ENCODE measurements around the gene PRCD. TPM values are rescaled to one million over a fixed set of nuclear protein-coding genes. Genes with fewer than 3 reads are reported as not detected.

The PRCD gene
- total and polyA plus RNA-seq, 2 donors (not counting 1 experiment from before 2014, with no cell fraction given), result 18.0 to 30.6 TPM

GRCh38 chr17:76593384-76593826 is 53.6 kb downstream of the PRCD start:
- intact Hi-C loops (cut with micrococcal nuclease), result no loop called here
- peaks cover 39% of the 10 kb centered on the region for H3K27me3 Mint-ChIP-seq
- no peak overlapping the region for H3K4me3 Mint-ChIP-seq
- CTCF ChIA-PET, result interaction anchor here (0.8 to 1.5 kb wide), 3 partner anchors 30 to 47 kb away, joined by 3 to 4 read pairs (median 3); no protein-coding TSS in a partner anchor
- H3K27ac Mint-ChIP-seq, result no peak overlapping the region
- no peak overlapping the region for H3K27ac ChIP-seq (ENCODE audit: low read length in 2 of 2)
- TF ChIP-seq CTCF (IDR thresholded peaks at IDR 0.05) (no peak), EZH2 (IDR thresholded peaks at IDR 0.05; ENCODE audit: borderline replicate concordance, insufficient read depth, low read depth, low read length, poor library complexity, severe bottlenecking) (no peak)
- H3K4me1 ChIP-seq (ENCODE audit: control insufficient read depth in 2 of 2, insufficient read depth in 2 of 2, low read length in 2 of 2), result no peaks in the 10 kb centered on the region
- no peaks in the 10 kb centered on the region for H3K9me3 ChIP-seq (ENCODE audit: control extremely low read depth in 1 of 3, control insufficient read depth in 2 of 3, insufficient read depth in 1 of 3, low read length in 2 of 3)
- no peaks in the 10 kb centered on the region for H4K20me1 ChIP-seq (ENCODE audit: control insufficient read depth, insufficient read depth, low read length, poor library complexity, severe bottlenecking)
- DNase-seq (no peak), ATAC-seq (ENCODE audit: low read depth) (no peak)
- no peak overlapping the region for H3K9ac ChIP-seq (ENCODE audit: low read length)
- H3K36me3 ChIP-seq (replicated peaks in 1 of 2; ENCODE audit: control extremely low read depth in 1 of 2, control insufficient read depth in 1 of 2, extremely low read depth in 1 of 2, insufficient read depth in 2 of 2, low read length in 1 of 2), result no peaks in the 10 kb centered on the region
- H3K4me1 Mint-ChIP-seq, result no peaks in the 10 kb centered on the region
- peaks cover 0 to 5% (median 3%) of the 10 kb centered on the region in 4 experiments for H3K27me3 ChIP-seq (replicated peaks in 1 of 4; ENCODE audit: control extremely low read depth in 1 of 4, control insufficient read depth in 3 of 4, insufficient read depth in 4 of 4, low read length in 3 of 4)
- WGBS (ENCODE audit: insufficient coverage), result 93% methylated on average over 6 of the region's 8 CpGs
- POLR2A ChIA-PET, result no interaction called here
- no peaks in the 10 kb centered on the region for H3K79me2 ChIP-seq (ENCODE audit: control insufficient read depth, insufficient read depth, low read length)
- H3K9me3 Mint-ChIP-seq (ENCODE audit: insufficient read depth), result no peaks in the 10 kb centered on the region
- no peak overlapping the region for H3K4me3 ChIP-seq (ENCODE audit: control extremely low read depth in 1 of 5, extremely low read depth in 1 of 5, insufficient read depth in 1 of 5, low read depth in 2 of 5, low read length in 4 of 5)
- H2AFZ ChIP-seq (ENCODE audit: insufficient read depth, low read depth, low read length, poor library complexity, severe bottlenecking), result no peak overlapping the region
- H3K4me2 ChIP-seq (replicated peaks; ENCODE audit: low read depth, low read length, poor library complexity, severe bottlenecking), result no peak overlapping the region

GRCh38 chr17:76593959-76594358 is 54.1 kb downstream of the PRCD start:
- ChIA-PET POLR2A (no interaction called here), CTCF (interaction anchor here (0.6 to 1.5 kb wide), 5 partner anchors 18 to 47 kb away, joined by 3 to 4 read pairs (median 3); no protein-coding TSS in a partner anchor)
- Mint-ChIP-seq H3K27ac (no peak overlapping the region), H3K27me3 (peaks cover 40% of the 10 kb centered on the region), H3K9me3 (ENCODE audit: insufficient read depth) (no peaks in the 10 kb centered on the region), H3K4me1 (no peaks in the 10 kb centered on the region), H3K4me3 (no peak overlapping the region)
- H3K36me3 ChIP-seq (replicated peaks in 1 of 2; ENCODE audit: control extremely low read depth in 1 of 2, control insufficient read depth in 1 of 2, extremely low read depth in 1 of 2, insufficient read depth in 2 of 2, low read length in 1 of 2), result no peaks in the 10 kb centered on the region
- no peak for TF ChIP-seq EZH2 (IDR thresholded peaks at IDR 0.05; ENCODE audit: borderline replicate concordance, insufficient read depth, low read depth, low read length, poor library complexity, severe bottlenecking)
- TF ChIP-seq CTCF (IDR thresholded peaks at IDR 0.05), result no peak
- H3K4me1 ChIP-seq (ENCODE audit: control insufficient read depth in 2 of 2, insufficient read depth in 2 of 2, low read length in 2 of 2), result no peaks in the 10 kb centered on the region
- H3K27ac ChIP-seq (ENCODE audit: low read length in 2 of 2), result no peak overlapping the region
- no peak overlapping the region for H3K4me2 ChIP-seq (replicated peaks; ENCODE audit: low read depth, low read length, poor library complexity, severe bottlenecking)
- no peak for DNase-seq
- no peak overlapping the region for H2AFZ ChIP-seq (ENCODE audit: insufficient read depth, low read depth, low read length, poor library complexity, severe bottlenecking)
- H3K9ac ChIP-seq (ENCODE audit: low read length), result no peak overlapping the region
- no peaks in the 10 kb centered on the region for H3K9me3 ChIP-seq (ENCODE audit: control extremely low read depth in 1 of 3, control insufficient read depth in 2 of 3, insufficient read depth in 1 of 3, low read length in 2 of 3)
- no peaks in the 10 kb centered on the region for H3K79me2 ChIP-seq (ENCODE audit: control insufficient read depth, insufficient read depth, low read length)
- no peak overlapping the region for H3K4me3 ChIP-seq (ENCODE audit: control extremely low read depth in 1 of 5, extremely low read depth in 1 of 5, insufficient read depth in 1 of 5, low read depth in 2 of 5, low read length in 4 of 5)
- no peaks in the 10 kb centered on the region for H4K20me1 ChIP-seq (ENCODE audit: control insufficient read depth, insufficient read depth, low read length, poor library complexity, severe bottlenecking)
- peaks cover 0 to 2% (median 0%) of the 10 kb centered on the region in 4 experiments for H3K27me3 ChIP-seq (replicated peaks in 1 of 4; ENCODE audit: control extremely low read depth in 1 of 4, control insufficient read depth in 3 of 4, insufficient read depth in 4 of 4, low read length in 3 of 4)
- ATAC-seq (ENCODE audit: low read depth), result no peak
- WGBS (ENCODE audit: insufficient coverage), result 85% methylated on average over 4 of the region's 4 CpGs
- intact Hi-C loops (cut with micrococcal nuclease), result no loop called here
